ENCODE measurements around the gene ART5. TPM values are rescaled to one million over a fixed set of nuclear protein-coding genes. Genes with fewer than 3 reads are reported as not detected.

The ART5 gene
- total and polyA plus RNA-seq, 10 donors: not detected

DNA sequence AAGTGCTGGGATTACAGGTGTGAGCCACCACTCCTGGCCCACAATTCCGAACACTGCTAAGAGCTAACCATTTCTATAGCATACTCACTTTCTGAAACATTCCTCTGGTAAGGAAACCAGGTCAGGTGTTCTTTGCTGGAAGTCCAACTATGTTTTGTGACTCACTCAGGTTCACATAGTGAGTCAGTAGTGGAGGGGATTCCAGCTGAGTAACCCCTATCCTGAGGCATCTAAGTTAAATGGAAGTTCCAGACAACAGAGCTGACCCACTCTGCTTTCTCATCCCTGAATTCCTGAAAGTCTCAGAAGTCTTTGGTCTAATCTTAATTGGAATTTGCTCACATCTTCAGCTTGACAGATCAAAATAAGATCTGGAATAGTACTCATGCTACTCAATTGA lies 32.4 kb upstream of the ART5 start:
- no peak for DNase-seq
- Histone ChIP-seq H3K27ac (no peak overlapping the region), H3K27me3 (replicated peaks in 1 of 7) (no peaks in the 10 kb centered on the region), H3K4me1 (no peaks in the 10 kb centered on the region), H3K4me3 (no peak overlapping the region), H3K9me3 (no peaks in the 10 kb centered on the region), H3K36me3 (peaks cover 9 to 100% (median 97%) of the 10 kb centered on the region in 6 donors)
- TF ChIP-seq, protein P1, sequence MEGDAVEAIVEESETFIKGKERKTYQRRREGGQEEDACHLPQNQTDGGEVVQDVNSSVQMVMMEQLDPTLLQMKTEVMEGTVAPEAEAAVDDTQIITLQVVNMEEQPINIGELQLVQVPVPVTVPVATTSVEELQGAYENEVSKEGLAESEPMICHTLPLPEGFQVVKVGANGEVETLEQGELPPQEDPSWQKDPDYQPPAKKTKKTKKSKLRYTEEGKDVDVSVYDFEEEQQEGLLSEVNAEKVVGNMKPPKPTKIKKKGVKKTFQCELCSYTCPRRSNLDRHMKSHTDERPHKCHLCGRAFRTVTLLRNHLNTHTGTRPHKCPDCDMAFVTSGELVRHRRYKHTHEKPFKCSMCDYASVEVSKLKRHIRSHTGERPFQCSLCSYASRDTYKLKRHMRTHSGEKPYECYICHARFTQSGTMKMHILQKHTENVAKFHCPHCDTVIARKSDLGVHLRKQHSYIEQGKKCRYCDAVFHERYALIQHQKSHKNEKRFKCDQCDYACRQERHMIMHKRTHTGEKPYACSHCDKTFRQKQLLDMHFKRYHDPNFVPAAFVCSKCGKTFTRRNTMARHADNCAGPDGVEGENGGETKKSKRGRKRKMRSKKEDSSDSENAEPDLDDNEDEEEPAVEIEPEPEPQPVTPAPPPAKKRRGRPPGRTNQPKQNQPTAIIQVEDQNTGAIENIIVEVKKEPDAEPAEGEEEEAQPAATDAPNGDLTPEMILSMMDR (IDR thresholded peaks at IDR 0.05 in 8 of 11, conservative IDR thresholded peaks at IDR 0.05 in 3 of 11): no peak
- TF ChIP-seq POLR2A (IDR thresholded peaks at IDR 0.05) (no peak), POLR2AphosphoS5 (IDR thresholded peaks at IDR 0.05) (no peak)
- intact Hi-C loops (cut with DNase I; ENCODE audit: low total_unique reads): no loop called here
- WGBS, 5 donors: 86 to 100% (median 100%) methylated on average over 1 of the region's 1 CpG

DNA sequence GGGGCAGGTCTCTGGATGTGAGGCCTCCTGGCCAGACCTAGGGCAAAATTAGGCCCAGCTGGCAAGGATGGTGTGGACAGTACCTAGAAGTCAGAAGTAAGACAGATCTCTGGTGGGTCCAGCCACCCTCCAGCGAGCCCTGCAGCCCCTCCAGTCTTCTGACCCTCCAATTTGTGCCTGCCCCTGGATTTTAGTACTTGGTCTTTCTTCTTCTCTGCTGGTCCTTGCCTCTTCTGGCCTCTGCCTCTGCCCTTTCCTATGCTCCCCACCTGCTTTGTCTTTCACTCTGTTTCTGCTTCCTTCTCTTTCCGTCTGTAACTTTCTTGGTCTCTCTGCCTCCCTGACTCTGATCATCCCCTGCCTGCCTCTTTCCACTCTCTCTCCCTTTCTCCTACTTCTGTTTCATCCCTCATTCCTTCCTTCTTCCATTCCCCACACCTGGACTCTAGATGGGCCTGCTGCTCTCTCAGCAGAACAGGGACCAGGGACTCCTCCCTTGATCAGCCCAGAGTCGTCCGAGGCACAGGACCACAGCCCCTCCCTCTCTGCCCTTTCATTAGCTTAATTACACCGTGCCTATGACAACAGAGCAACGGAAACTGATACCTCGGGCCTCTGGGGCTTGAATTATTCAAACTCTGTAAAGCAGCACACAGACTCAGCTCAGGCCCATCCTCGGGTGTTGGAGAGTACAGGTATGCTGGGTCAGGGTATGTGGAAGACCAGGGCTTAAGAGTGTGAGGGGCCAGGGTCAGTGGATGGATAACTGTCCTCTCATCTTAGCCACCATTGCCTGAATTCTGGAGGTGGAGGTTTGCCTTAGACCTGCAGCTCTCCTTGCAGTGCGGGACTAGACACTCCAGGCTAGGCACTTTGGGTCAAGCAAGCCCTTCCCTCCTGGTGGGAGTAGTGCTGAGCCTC lies 29.8 kb upstream of the ART5 start, which contains the start of gene CHRNA10:
Gene CHRNA10 (minus strand): TSS at position 51 of the 921 bp plus-strand sequence. CDS start 72 bp downstream, outside the sequence.
- peaks cover 5 to 100% (median 97%) of the 10 kb centered on the region in 6 donors for H3K36me3 ChIP-seq
- 81 to 92% (median 88%) methylated on average over 9 of the region's 9 CpGs for WGBS, 5 donors

DNA sequence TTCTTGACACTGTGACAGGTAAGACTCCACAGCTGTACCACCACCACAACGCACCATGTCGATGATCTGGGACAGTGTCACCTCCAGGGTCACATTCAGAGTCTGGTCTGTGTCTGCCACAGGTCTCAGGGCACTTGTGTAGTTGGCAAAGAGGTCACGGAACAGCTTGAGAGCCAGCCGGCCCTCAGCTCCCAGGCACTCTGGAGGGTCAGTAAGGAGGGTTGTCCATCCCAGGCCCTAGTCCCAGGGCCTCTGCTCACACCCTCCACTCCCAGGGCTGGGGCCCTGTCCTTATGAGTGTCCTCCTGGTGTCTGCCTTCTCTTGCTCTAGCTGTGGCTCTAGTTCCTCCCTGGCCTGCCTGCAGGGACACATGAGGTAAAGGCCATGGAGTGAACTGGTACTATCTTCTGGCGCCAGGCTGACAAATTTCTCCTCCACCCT lies 28.0 kb upstream of the ART5 start:
- WGBS, 5 donors: 88 to 96% (median 93%) methylated on average over 4 to 5 of the region's 5 CpGs
- intact Hi-C loops (cut with DNase I; ENCODE audit: low total_unique reads): no loop called here
- TF ChIP-seq POLR2A (IDR thresholded peaks at IDR 0.05): no peak
- TF ChIP-seq, protein P1 (IDR thresholded peaks at IDR 0.05 in 8 of 11, conservative IDR thresholded peaks at IDR 0.05 in 3 of 11): no peak
- no peak for TF ChIP-seq POLR2AphosphoS5 (IDR thresholded peaks at IDR 0.05)
- Histone ChIP-seq H3K9me3 (no peaks in the 10 kb centered on the region), H3K4me3 (no peak overlapping the region), H3K27me3 (replicated peaks in 1 of 7) (no peaks in the 10 kb centered on the region), H3K27ac (no peak overlapping the region), H3K4me1 (no peaks in the 10 kb centered on the region), H3K36me3 (peaks cover 0 to 100% (median 94%) of the 10 kb centered on the region in 6 donors)
- DNase-seq: no peak

More for the DNA sequence above, 29.8 kb upstream of the ART5 start, which contains the start of gene CHRNA10:
- Histone ChIP-seq H3K27me3 (replicated peaks in 1 of 7) (no peaks in the 10 kb centered on the region), H3K27ac (no peak within 1 kb of the TSS), H3K9me3 (no peaks in the 10 kb centered on the region), H3K4me1 (no peaks in the 10 kb centered on the region), H3K4me3 (no peak within 1 kb of the TSS)
- TF ChIP-seq, protein P1 (IDR thresholded peaks at IDR 0.05 in 8 of 11, conservative IDR thresholded peaks at IDR 0.05 in 3 of 11): no peak
- TF ChIP-seq POLR2A (IDR thresholded peaks at IDR 0.05) (no peak), POLR2AphosphoS5 (IDR thresholded peaks at IDR 0.05) (no peak)
- no peak for DNase-seq
- intact Hi-C loops (cut with DNase I; ENCODE audit: low total_unique reads): no loop called here

DNA sequence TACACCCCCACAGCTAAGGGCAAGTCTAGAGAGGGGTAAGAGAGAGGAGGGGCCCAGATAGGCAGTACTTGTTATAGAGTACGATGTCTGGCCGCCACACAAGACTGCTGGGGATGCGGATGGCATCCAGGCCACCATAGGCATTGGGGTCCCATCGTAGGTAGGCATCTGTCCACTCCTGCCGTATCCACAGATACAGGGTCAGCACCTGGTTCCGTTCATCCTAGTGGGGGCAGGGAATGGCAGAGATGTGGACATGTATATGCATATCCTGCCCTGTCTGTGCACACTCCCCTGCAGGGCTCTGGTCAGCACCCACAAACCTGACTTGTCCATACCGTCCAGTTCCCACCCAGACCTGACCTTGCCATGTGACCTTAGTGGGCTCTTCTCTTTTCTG lies 27.3 kb upstream of the ART5 start:
- Histone ChIP-seq H3K4me3 (no peak overlapping the region), H3K27me3 (replicated peaks in 1 of 7) (no peaks in the 10 kb centered on the region), H3K27ac (no peak overlapping the region), H3K4me1 (no peaks in the 10 kb centered on the region), H3K36me3 (peaks cover 0 to 100% (median 91%) of the 10 kb centered on the region in 6 donors), H3K9me3 (no peaks in the 10 kb centered on the region)
- intact Hi-C loops (cut with DNase I; ENCODE audit: low total_unique reads): no loop called here
- WGBS, 5 donors: 93 to 98% (median 95%) methylated on average over 7 of the region's 7 CpGs
- TF ChIP-seq POLR2AphosphoS5 (IDR thresholded peaks at IDR 0.05): no peak
- TF ChIP-seq, protein P1 (IDR thresholded peaks at IDR 0.05 in 8 of 11, conservative IDR thresholded peaks at IDR 0.05 in 3 of 11): no peak
- TF ChIP-seq POLR2A (IDR thresholded peaks at IDR 0.05): no peak
- DNase-seq: no peak
